Activated CD8-positive, alpha-beta T cell treated with anti-CD3 and anti-CD28 coated beads for 36 hours (primary cell): Measurements from ENCODE around the gene NME9. TPM values are rescaled to one million over a fixed set of nuclear protein-coding genes. Genes with fewer than 3 reads are reported as not detected.

Experiments used
- ATAC-seq: fragments of 200-7000 bp; cut with Tn5 transposase; one replicate; pipeline ENCODE4 v1.10.0; 2021; ENCODE audit warnings: mild to moderate bottlenecking, moderate library complexity
- CTCF ChIA-PET: fragments of 350-600 bp; sonication (Branson Sonifier 250); formaldehyde crosslinking; loops from one replicate; lab custom pipeline; 2021; ENCODE audit warnings: antibody characterized with exemption; lab: Charles Lee
- POLR2A ChIA-PET: fragments of 350-600 bp; sonication (Branson Sonifier 250); formaldehyde crosslinking; loops from one replicate; lab custom pipeline; 2021; ENCODE audit warnings: antibody characterized with exemption; lab: Charles Lee
- DNase-seq: peaks from one replicate; pipeline ENCODE4 v3.0.0-alpha.2; 2020
- H3K27ac Mint-ChIP-seq: one replicate; pipeline ENCODE4 v1.8.0; 2021; ENCODE audit warnings: mild to moderate bottlenecking, mixed read lengths
- H3K27me3 Mint-ChIP-seq: one replicate; pipeline ENCODE4 v1.8.0; 2021; ENCODE audit warnings: mixed read lengths
- H3K36me3 Mint-ChIP-seq: one replicate; pipeline ENCODE4 v1.8.0; 2021; ENCODE audit warnings: low read depth, mixed read lengths
- H3K4me1 Mint-ChIP-seq: one replicate; pipeline ENCODE4 v1.8.0; 2021; ENCODE audit warnings: low read depth, mixed read lengths
- H3K4me3 Mint-ChIP-seq: one replicate; pipeline ENCODE4 v1.8.0; 2021; ENCODE audit warnings: mild to moderate bottlenecking, moderate library complexity, mixed read lengths
- H3K9me3 Mint-ChIP-seq: one replicate; pipeline ENCODE4 v1.8.0; 2021; ENCODE audit warnings: mixed read lengths
- CTCF ChIP-seq: fragments of 200-600 bp; IDR thresholded peaks from one replicate; pipeline ENCODE4 v1.8.0; 2022; ENCODE audit warnings: antibody characterized with exemption, mild to moderate bottlenecking
- intact Hi-C: fragments of 100-400 bp; cut with micrococcal nuclease; formaldehyde crosslinking; loops from one replicate; pipeline ENCODE4 v1.10.0; 2022
- total RNA-seq, 2 experiments: library from RNA; stranded (reverse); gene quantifications; one replicate each; pipeline ENCODE4 v1.2.3, GENCODE V29; 2021

Gene NME9
- total RNA-seq, 2 experiments from 2014 or later: 0.45 TPM; not detected in 1

DNA sequence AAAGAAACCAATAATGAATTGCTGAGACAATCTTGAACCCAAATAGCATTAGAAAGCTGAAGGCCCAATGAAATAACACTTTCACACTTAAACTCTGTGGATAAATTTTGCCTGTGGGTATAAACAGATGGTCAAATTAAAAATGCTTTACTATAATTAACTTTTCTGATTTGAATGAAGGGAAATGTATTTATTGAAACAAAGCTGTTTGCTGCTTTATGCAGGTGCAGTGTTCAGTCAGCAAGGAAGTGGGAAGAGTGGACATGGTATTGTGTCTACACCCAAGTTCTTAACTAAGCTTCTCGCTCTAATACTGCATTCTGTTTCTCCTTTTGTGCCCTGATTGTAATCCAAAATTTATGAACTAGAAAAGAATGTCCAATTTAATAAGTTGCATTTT is 31.8 kb downstream of the NME9 start:
- no peak overlapping the region for H3K4me3 Mint-ChIP-seq
- no peak for TF ChIP-seq CTCF
- ChIA-PET CTCF (interaction anchor here (1.1 to 1.3 kb wide), 2 partner anchors 18 to 31 kb away, joined by 3 to 5 read pairs; no protein-coding TSS in a partner anchor), POLR2A (no interaction called here)
- H3K36me3 Mint-ChIP-seq: peaks cover 24% of the 10 kb centered on the region
- intact Hi-C loops: no loop called here
- H3K27me3 Mint-ChIP-seq: no peaks in the 10 kb centered on the region
- peak overlapping the region; percentile 85 for H3K27ac Mint-ChIP-seq
- peaks cover 18% of the 10 kb centered on the region for H3K4me1 Mint-ChIP-seq
- no peaks in the 10 kb centered on the region for H3K9me3 Mint-ChIP-seq
- no peak for ATAC-seq
- no peak for DNase-seq

GRCh38 chr3:138297059-138297607 is 32.5 kb downstream of the NME9 start:
- CTCF ChIA-PET: interaction anchor here (0.6 to 1.3 kb wide), 3 partner anchors 18 to 50 kb away, joined by 3 to 5 read pairs (median 3); no protein-coding TSS in a partner anchor
- POLR2A ChIA-PET: no interaction called here
- peak overlapping the region; percentile 85 for H3K27ac Mint-ChIP-seq
- peak overlapping the region; percentile 5 for H3K4me3 Mint-ChIP-seq
- no peaks in the 10 kb centered on the region for H3K27me3 Mint-ChIP-seq
- peaks cover 26% of the 10 kb centered on the region for H3K36me3 Mint-ChIP-seq
- intact Hi-C loops: no loop called here
- DNase-seq (peak; percentile 35), ATAC-seq (peak; percentile 73)
- H3K4me1 Mint-ChIP-seq: peaks cover 18% of the 10 kb centered on the region
- no peak for TF ChIP-seq CTCF
- no peaks in the 10 kb centered on the region for H3K9me3 Mint-ChIP-seq

GRCh38 chr3:138296639-138297038 is 33.0 kb downstream of the NME9 start:
- Mint-ChIP-seq H3K9me3 (no peaks in the 10 kb centered on the region), H3K4me1 (peaks cover 18% of the 10 kb centered on the region), H3K27ac (peak overlapping the region; percentile 85), H3K4me3 (no peak overlapping the region), H3K27me3 (no peaks in the 10 kb centered on the region), H3K36me3 (peaks cover 28% of the 10 kb centered on the region)
- DNase-seq (peak; percentile 58), ATAC-seq (peak; percentile 92)
- POLR2A ChIA-PET: no interaction called here
- TF ChIP-seq CTCF: no peak
- intact Hi-C loops: no loop called here
- CTCF ChIA-PET: interaction anchor here (0.6 to 1.1 kb wide), 2 partner anchors 32 to 51 kb away, joined by 3 to 5 read pairs; no protein-coding TSS in a partner anchor

DNA sequence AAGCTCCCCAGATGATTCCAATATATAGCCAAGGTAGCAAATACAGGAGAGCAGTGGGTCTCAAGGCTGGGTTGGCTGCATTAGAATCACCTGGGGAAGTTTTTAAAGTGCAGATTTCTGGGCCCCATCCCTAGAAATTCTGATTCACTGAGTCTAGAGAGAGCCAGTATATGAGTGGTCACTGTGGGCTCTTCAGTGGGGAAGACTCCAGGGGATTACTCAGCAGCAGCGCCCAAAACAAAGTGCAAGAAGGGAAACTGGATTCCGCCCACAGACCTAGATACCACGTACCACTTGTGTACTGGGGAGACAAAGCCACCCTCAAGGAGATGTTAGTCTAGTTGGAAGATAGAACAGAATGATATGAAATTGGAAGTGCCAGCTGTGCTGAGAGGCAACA is 40.0 kb downstream of the NME9 start:
- H3K36me3 Mint-ChIP-seq: peaks cover 32% of the 10 kb centered on the region
- CTCF ChIA-PET: no interaction called here
- intact Hi-C loops: no loop called here
- ATAC-seq: peak; percentile 27
- no peak for TF ChIP-seq CTCF
- DNase-seq: no peak
- peaks cover 5% of the 10 kb centered on the region for H3K4me1 Mint-ChIP-seq
- H3K27me3 Mint-ChIP-seq: no peaks in the 10 kb centered on the region
- no peaks in the 10 kb centered on the region for H3K9me3 Mint-ChIP-seq
- no peak overlapping the region for H3K4me3 Mint-ChIP-seq
- peak overlapping the region; percentile 7 for H3K27ac Mint-ChIP-seq
- POLR2A ChIA-PET: no interaction called here

DNA sequence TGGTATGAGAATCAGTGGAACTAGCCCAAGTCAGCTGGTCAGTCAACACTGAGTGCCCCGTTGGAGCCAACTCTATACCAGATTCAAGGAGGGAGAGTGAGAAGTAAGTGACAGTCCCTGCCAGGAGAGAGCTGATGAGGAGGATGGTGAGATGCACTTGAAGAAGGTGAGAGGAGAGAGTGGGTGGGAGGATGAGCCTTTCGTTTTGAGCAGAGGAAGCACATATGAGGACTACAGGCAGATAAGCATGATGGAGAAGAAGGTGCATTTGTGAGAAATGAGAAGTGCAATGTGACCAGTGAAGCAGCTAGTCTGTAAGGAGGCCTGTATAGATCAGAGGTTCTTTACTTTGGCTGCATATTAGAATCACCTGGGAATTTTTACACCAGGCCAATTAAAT is 40.4 kb downstream of the NME9 start:
- Mint-ChIP-seq H3K27me3 (no peaks in the 10 kb centered on the region), H3K9me3 (no peaks in the 10 kb centered on the region), H3K27ac (peak overlapping the region; percentile 4), H3K36me3 (peaks cover 36% of the 10 kb centered on the region), H3K4me3 (no peak overlapping the region), H3K4me1 (peaks cover 5% of the 10 kb centered on the region)
- CTCF ChIA-PET: interaction anchor here (0.7 kb wide), 1 partner anchor 183 kb away, joined by 4 read pairs; no protein-coding TSS in a partner anchor
- POLR2A ChIA-PET: interaction anchor here (0.6 kb wide), 1 partner anchor 27 kb away, joined by 3 read pairs; no protein-coding TSS in a partner anchor
- ATAC-seq: no peak
- no peak for TF ChIP-seq CTCF
- no peak for DNase-seq
- intact Hi-C loops: no loop called here
